Measurements from ENCODE around the gene CCDC142.

GRCh38 chr2:74426181-74426758 is 56.5 kb downstream of the CCDC142 start:
- TF ChIP-seq CTCF (conservative IDR thresholded peaks at IDR 0.05) (no peak), ZFX (IDR thresholded peaks at IDR 0.05) (no peak)

All from C4-2B (cell line).